WTC11 (cell line): ENCODE results near the gene TRMT44. TPM values are rescaled to one million over a fixed set of nuclear protein-coding genes. Genes with fewer than 3 reads are reported as not detected.

ENCODE experiments used
- ATAC-seq: fragments of 200-7000 bp; cut with Tn5 transposase; 2 replicates; pipeline ENCODE4 v1.10.0; 2021; ENCODE audit warnings: mild to moderate bottlenecking, moderate library complexity
- CTCF ChIA-PET: fragments of 300-600 bp; sonication (Branson Sonifier 250); formaldehyde crosslinking; loops from one replicate; lab custom pipeline; 2021; ENCODE audit warnings: antibody characterized with exemption; lab: Charles Lee
- POLR2A ChIA-PET: fragments of 350-600 bp; sonication (Branson Sonifier 250); formaldehyde crosslinking; loops from one replicate; lab custom pipeline; 2021; ENCODE audit warnings: antibody characterized with exemption; lab: Charles Lee
- DNase-seq: peaks from one replicate; pipeline ENCODE4 v3.0.0; 2021; ENCODE audit warnings: low spot score
- H3K27ac Mint-ChIP-seq: 2 replicates; pipeline ENCODE4 v1.8.0; 2021; ENCODE audit warnings: mixed read lengths
- H3K27me3 Mint-ChIP-seq: 2 replicates; pipeline ENCODE4 v1.8.0; 2021; ENCODE audit warnings: low read depth, mild to moderate bottlenecking, moderate library complexity, mixed read lengths
- H3K36me3 Mint-ChIP-seq: 2 replicates; pipeline ENCODE4 v1.8.0; 2021; ENCODE audit warnings: mixed read lengths
- H3K4me1 Mint-ChIP-seq: 2 replicates; pipeline ENCODE4 v1.8.0; 2022; ENCODE audit warnings: mixed read lengths
- H3K4me3 Mint-ChIP-seq: 2 replicates; pipeline ENCODE4 v1.8.0; 2021; ENCODE audit warnings: mild to moderate bottlenecking, moderate library complexity, mixed read lengths
- H3K9me3 Mint-ChIP-seq: 2 replicates; pipeline ENCODE4 v1.8.0; 2021; ENCODE audit warnings: mixed read lengths
- ETV6 ChIP-seq: sonication (generic); formaldehyde crosslinking; IDR thresholded peaks from 2 replicates; pipeline ENCODE4 v1.8.1; 2022; ENCODE audit warnings: mild to moderate bottlenecking, missing genetic modification reagents
- FOXJ3 ChIP-seq: sonication (generic); formaldehyde crosslinking; IDR thresholded peaks from 2 replicates; pipeline ENCODE4 v1.9.0; 2021; ENCODE audit warnings: missing genetic modification reagents, mild to moderate bottlenecking, borderline replicate concordance
- FOXP1 ChIP-seq: sonication (generic); formaldehyde crosslinking; IDR thresholded peaks from 2 replicates; pipeline ENCODE4 v1.8.0; 2022; ENCODE audit warnings: missing genetic modification reagents, mild to moderate bottlenecking, moderate library complexity, borderline replicate concordance
- GABPB1 ChIP-seq: sonication (generic); formaldehyde crosslinking; IDR thresholded peaks from 2 replicates; pipeline ENCODE4 v1.8.1; 2023; ENCODE audit warnings: mild to moderate bottlenecking, missing genetic modification reagents
- IRF2 ChIP-seq: sonication (generic); formaldehyde crosslinking; IDR thresholded peaks from 2 replicates; pipeline ENCODE4 v1.8.0; 2022; ENCODE audit warnings: low read depth, missing genetic modification reagents, borderline replicate concordance
- NR1H2 ChIP-seq: sonication (generic); formaldehyde crosslinking; IDR thresholded peaks from 2 replicates; pipeline ENCODE4 v1.9.0; 2021; ENCODE audit warnings: mild to moderate bottlenecking, moderate library complexity, missing genetic modification reagents
- NR3C1 ChIP-seq: sonication (generic); formaldehyde crosslinking; conservative IDR thresholded peaks from 2 replicates; pipeline ENCODE4 v1.8.1; 2023; ENCODE audit warnings: low read depth, mild to moderate bottlenecking, missing genetic modification reagents
- RORB ChIP-seq: fragments of 250-450 bp; sonication (Bioruptor Pico); IDR thresholded peaks from 2 replicates; pipeline ENCODE4 v1.9.0; 2021; ENCODE audit warnings: mild to moderate bottlenecking
- SOX15 ChIP-seq: fragments of 250-450 bp; sonication (Bioruptor Pico); IDR thresholded peaks from 2 replicates; pipeline ENCODE4 v1.9.0; 2021; ENCODE audit warnings: mild to moderate bottlenecking
- SP1 ChIP-seq: sonication (generic); formaldehyde crosslinking; conservative IDR thresholded peaks from 2 replicates; pipeline ENCODE4 v1.8.1; 2022; ENCODE audit warnings: missing genetic modification reagents
- TCF7 ChIP-seq: sonication (generic); formaldehyde crosslinking; IDR thresholded peaks from 2 replicates; pipeline ENCODE4 v1.8.0; 2022; ENCODE audit warnings: mild to moderate bottlenecking, low read depth, missing genetic modification reagents, moderate library complexity
- TP53 ChIP-seq: sonication (generic); formaldehyde crosslinking; IDR thresholded peaks from 2 replicates; pipeline ENCODE4 v1.8.1; 2023; ENCODE audit warnings: mild to moderate bottlenecking, missing genetic modification reagents
- ZNF138 ChIP-seq: sonication (generic); formaldehyde crosslinking; conservative IDR thresholded peaks from 2 replicates; pipeline ENCODE4 v1.8.1; 2022; ENCODE audit warnings: mild to moderate bottlenecking, moderate library complexity, missing genetic modification reagents
- ZNF263 ChIP-seq: sonication (generic); formaldehyde crosslinking; IDR thresholded peaks from 2 replicates; pipeline ENCODE4 v1.8.1; 2022; ENCODE audit warnings: low read depth, mild to moderate bottlenecking, moderate library complexity, missing genetic modification reagents
- total RNA-seq: library from RNA; stranded (reverse); gene quantifications from 3 replicates; pipeline ENCODE4 v1.2.3, GENCODE V29; 2021
- TF ChIP-seq, protein P1 (sequence below): fragments of 250-450 bp; sonication (Bioruptor Pico); conservative IDR thresholded peaks from 2 replicates; pipeline ENCODE4 v1.9.0; 2021; ENCODE audit warnings: mild to moderate bottlenecking
- TF ChIP-seq, protein P2 (sequence below): fragments of 250-450 bp; sonication (Bioruptor Pico); IDR thresholded peaks from 2 replicates; pipeline ENCODE4 v1.9.0; 2021; ENCODE audit warnings: moderate library complexity, mild to moderate bottlenecking, inconsistent platforms, borderline replicate concordance
- TF ChIP-seq, protein P3 (sequence below): sonication (generic); formaldehyde crosslinking; IDR thresholded peaks from 2 replicates; pipeline ENCODE4 v1.8.1; 2023; ENCODE audit warnings: mild to moderate bottlenecking, missing genetic modification reagents, borderline replicate concordance
- TF ChIP-seq, protein P4 (sequence below): fragments of 250-450 bp; sonication (Bioruptor Pico); IDR thresholded peaks from 2 replicates; pipeline ENCODE4 v1.9.0; 2021; ENCODE audit warnings: mild to moderate bottlenecking
- TF ChIP-seq, protein P5 (sequence below): sonication (generic); formaldehyde crosslinking; IDR thresholded peaks from 2 replicates; pipeline ENCODE4 v1.8.1; 2022; ENCODE audit warnings: missing genetic modification reagents, borderline replicate concordance
- TF ChIP-seq, protein P6 (sequence below): sonication (generic); formaldehyde crosslinking; IDR thresholded peaks from 2 replicates; pipeline ENCODE4 v1.8.1; 2023; ENCODE audit warnings: mild to moderate bottlenecking, missing genetic modification reagents
- TF ChIP-seq, protein P7 (sequence below): sonication (generic); formaldehyde crosslinking; IDR thresholded peaks from 2 replicates; pipeline ENCODE4 v1.8.1; 2023; ENCODE audit warnings: mild to moderate bottlenecking, missing genetic modification reagents, moderate library complexity

Gene TRMT44
- total RNA-seq, 1 experiment from 2014 or later: 28.4 TPM

DNA sequence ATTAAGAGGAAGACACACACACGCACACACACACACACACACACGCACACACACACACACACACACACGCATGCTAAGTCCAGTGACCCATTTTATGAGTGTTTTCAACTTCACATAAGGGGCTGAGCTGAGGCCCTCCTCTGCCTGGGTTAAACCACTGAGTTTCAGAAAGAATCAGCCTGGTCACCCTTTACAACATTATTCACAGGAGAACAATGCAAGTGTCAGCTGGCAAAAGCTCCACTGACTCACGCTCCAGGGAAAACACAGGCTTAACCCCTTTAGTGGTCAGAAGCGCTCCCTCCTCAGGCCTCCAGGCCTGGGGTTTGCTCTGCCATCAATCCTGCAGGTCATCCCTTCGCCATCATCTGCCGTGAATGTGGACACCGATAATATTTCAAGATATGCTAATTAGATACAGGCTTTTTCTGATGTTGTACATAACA, 47.0 kb upstream of the TRMT44 start (continued):
- TF ChIP-seq, protein P1, sequence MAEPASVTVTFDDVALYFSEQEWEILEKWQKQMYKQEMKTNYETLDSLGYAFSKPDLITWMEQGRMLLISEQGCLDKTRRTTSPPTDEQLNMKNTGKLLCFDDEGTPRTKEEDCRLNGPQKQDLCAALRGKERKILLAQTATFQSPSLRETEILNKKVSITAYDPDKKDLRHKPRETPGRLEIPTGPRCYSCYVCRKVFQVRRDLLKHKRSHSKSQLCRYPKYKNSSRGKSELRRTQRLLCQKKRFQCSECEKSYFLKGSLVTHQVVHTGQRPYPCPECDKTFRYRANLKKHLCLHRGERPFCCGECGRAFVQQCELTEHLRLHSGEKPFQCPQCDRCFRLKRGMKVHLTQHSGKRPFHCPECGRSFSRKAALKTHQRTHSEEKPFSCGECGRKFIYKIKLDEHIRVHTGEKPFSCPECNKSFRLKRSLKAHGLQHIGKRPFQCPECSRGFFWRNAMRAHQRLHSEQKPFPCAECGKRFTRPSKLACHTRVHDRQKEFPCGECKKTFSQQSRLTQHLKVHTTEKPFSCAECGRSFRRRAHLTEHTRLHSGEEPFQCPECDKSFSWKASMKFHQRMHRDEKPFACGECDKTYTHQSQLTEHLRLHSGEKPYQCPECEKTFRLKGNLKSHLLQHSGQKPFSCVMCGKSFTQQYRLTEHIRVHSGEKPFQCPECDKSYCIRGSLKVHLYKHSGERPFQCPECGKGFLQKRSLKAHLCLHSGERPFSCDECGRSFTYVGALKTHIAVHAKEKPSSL (CRISPR knock-in tag): no peak
- TF ChIP-seq ZNF263 (CRISPR knock-in tag) (no peak), SOX15 (CRISPR knock-in tag) (no peak), TCF7 (CRISPR knock-in tag) (no peak), FOXJ3 (CRISPR knock-in tag) (no peak)

DNA sequence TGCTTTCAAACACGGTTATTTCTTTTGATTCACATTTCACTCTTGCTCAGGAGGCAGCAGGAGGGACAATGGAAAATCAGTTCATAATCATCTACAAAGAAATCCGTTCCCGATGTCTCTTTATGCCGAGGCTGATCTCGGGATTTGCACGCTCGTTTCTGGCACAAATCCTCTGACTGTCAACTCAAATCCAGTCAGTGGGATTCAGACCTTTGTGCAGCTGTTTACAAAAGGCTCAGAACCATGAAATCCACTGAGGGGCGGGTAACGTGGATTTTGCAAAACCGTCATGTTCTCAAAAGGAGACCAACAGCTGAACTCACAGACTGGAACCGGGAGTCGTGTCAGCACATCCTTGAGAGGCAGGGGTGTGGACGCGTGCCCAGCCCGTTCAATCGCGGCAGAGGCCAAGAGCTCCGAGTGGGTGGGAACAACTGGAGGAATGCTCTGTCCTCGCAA, 46.5 kb upstream of the TRMT44 start:
- DNase-seq: no peak
- POLR2A ChIA-PET: no interaction called here
- no peak for TF ChIP-seq GABPB1
- no peak for TF ChIP-seq ZNF138 (CRISPR knock-in tag)
- no peak for TF ChIP-seq NR3C1 (CRISPR knock-in tag)
- no peak for TF ChIP-seq SP1
- no peak for TF ChIP-seq ETV6 (CRISPR knock-in tag)
- TF ChIP-seq, protein P2, sequence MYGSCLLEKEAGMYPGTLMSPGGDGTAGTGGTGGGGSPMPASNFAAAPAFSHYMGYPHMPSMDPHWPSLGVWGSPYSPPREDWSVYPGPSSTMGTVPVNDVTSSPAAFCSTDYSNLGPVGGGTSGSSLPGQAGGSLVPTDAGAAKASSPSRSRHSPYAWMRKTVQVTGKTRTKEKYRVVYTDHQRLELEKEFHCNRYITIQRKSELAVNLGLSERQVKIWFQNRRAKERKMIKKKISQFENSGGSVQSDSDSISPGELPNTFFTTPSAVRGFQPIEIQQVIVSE: no peak
- TF ChIP-seq, protein P3, sequence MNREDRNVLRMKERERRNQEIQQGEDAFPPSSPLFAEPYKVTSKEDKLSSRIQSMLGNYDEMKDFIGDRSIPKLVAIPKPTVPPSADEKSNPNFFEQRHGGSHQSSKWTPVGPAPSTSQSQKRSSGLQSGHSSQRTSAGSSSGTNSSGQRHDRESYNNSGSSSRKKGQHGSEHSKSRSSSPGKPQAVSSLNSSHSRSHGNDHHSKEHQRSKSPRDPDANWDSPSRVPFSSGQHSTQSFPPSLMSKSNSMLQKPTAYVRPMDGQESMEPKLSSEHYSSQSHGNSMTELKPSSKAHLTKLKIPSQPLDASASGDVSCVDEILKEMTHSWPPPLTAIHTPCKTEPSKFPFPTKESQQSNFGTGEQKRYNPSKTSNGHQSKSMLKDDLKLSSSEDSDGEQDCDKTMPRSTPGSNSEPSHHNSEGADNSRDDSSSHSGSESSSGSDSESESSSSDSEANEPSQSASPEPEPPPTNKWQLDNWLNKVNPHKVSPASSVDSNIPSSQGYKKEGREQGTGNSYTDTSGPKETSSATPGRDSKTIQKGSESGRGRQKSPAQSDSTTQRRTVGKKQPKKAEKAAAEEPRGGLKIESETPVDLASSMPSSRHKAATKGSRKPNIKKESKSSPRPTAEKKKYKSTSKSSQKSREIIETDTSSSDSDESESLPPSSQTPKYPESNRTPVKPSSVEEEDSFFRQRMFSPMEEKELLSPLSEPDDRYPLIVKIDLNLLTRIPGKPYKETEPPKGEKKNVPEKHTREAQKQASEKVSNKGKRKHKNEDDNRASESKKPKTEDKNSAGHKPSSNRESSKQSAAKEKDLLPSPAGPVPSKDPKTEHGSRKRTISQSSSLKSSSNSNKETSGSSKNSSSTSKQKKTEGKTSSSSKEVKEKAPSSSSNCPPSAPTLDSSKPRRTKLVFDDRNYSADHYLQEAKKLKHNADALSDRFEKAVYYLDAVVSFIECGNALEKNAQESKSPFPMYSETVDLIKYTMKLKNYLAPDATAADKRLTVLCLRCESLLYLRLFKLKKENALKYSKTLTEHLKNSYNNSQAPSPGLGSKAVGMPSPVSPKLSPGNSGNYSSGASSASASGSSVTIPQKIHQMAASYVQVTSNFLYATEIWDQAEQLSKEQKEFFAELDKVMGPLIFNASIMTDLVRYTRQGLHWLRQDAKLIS (CRISPR knock-in tag): no peak
- TF ChIP-seq, all 79 proteins: peak for 0
- Mint-ChIP-seq H3K36me3 (no peaks in the 10 kb centered on the region; the same call in 1 of the 2 replicates), H3K4me3 (no peak overlapping the region), H3K27ac (no peak overlapping the region), H3K4me1 (peaks cover 27% of the 10 kb centered on the region), H3K27me3 (no peaks in the 10 kb centered on the region), H3K9me3 (no peaks in the 10 kb centered on the region)
- CTCF ChIA-PET: interaction anchor here (0.8 to 1.7 kb wide), 3 partner anchors 9 to 74 kb away, joined by 3 to 5 read pairs (median 5); no protein-coding TSS in a partner anchor
- no peak for ATAC-seq

DNA sequence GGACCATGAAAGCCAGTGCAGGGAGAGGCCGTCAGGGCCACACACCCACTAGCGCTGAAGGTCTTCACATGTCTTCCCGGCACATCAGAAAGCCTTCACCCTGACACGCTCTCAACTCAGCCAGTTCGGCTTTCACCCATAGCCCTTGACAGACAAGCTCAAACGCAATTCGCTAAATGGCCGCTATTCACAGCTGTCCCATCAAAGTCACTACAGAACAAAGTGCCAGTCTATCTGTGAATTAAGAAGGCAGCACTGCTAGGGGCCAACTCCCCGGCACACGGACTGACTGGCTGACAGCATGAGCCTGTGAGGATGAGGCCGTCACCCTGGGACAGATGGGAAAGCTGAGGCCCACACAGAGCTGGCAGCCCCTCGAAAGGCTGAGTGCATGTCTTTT, 45.8 kb upstream of the TRMT44 start:
- no peak overlapping the region for H3K27ac Mint-ChIP-seq
- TF ChIP-seq FOXP1: no peak
- no peak for TF ChIP-seq RORB (CRISPR knock-in tag)
- TF ChIP-seq, protein P4, sequence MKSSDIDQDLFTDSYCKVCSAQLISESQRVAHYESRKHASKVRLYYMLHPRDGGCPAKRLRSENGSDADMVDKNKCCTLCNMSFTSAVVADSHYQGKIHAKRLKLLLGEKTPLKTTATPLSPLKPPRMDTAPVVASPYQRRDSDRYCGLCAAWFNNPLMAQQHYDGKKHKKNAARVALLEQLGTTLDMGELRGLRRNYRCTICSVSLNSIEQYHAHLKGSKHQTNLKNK (CRISPR knock-in tag): no peak
- no peak for TF ChIP-seq TP53 (CRISPR knock-in tag)
- TF ChIP-seq, protein P2: no peak
- TF ChIP-seq, protein P5, sequence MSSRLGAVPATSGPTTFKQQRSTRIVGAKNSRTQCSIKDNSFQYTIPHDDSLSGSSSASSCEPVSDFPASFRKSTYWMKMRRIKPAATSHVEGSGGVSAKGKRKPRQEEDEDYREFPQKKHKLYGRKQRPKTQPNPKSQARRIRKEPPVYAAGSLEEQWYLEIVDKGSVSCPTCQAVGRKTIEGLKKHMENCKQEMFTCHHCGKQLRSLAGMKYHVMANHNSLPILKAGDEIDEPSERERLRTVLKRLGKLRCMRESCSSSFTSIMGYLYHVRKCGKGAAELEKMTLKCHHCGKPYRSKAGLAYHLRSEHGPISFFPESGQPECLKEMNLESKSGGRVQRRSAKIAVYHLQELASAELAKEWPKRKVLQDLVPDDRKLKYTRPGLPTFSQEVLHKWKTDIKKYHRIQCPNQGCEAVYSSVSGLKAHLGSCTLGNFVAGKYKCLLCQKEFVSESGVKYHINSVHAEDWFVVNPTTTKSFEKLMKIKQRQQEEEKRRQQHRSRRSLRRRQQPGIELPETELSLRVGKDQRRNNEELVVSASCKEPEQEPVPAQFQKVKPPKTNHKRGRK (CRISPR knock-in tag): no peak
- TF ChIP-seq IRF2 (CRISPR knock-in tag): no peak
- no peak for TF ChIP-seq ETV6 (CRISPR knock-in tag)
- TF ChIP-seq, protein P6, sequence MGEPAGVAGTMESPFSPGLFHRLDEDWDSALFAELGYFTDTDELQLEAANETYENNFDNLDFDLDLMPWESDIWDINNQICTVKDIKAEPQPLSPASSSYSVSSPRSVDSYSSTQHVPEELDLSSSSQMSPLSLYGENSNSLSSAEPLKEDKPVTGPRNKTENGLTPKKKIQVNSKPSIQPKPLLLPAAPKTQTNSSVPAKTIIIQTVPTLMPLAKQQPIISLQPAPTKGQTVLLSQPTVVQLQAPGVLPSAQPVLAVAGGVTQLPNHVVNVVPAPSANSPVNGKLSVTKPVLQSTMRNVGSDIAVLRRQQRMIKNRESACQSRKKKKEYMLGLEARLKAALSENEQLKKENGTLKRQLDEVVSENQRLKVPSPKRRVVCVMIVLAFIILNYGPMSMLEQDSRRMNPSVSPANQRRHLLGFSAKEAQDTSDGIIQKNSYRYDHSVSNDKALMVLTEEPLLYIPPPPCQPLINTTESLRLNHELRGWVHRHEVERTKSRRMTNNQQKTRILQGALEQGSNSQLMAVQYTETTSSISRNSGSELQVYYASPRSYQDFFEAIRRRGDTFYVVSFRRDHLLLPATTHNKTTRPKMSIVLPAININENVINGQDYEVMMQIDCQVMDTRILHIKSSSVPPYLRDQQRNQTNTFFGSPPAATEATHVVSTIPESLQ (CRISPR knock-in tag): no peak
- TF ChIP-seq, protein P7, sequence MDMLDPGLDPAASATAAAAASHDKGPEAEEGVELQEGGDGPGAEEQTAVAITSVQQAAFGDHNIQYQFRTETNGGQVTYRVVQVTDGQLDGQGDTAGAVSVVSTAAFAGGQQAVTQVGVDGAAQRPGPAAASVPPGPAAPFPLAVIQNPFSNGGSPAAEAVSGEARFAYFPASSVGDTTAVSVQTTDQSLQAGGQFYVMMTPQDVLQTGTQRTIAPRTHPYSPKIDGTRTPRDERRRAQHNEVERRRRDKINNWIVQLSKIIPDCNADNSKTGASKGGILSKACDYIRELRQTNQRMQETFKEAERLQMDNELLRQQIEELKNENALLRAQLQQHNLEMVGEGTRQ (CRISPR knock-in tag): no peak
- TF ChIP-seq NR1H2 (CRISPR knock-in tag): no peak

More for the DNA sequence above, 45.8 kb upstream of the TRMT44 start:
- Mint-ChIP-seq H3K4me3 (no peak overlapping the region), H3K36me3 (no peaks in the 10 kb centered on the region; the same call in 1 of the 2 replicates), H3K27me3 (no peaks in the 10 kb centered on the region), H3K4me1 (peaks cover 27% of the 10 kb centered on the region), H3K9me3 (no peaks in the 10 kb centered on the region)
- no peak for DNase-seq
- CTCF ChIA-PET: interaction anchor here (1.2 to 1.7 kb wide), 2 partner anchors 16 to 74 kb away, joined by 5 read pairs; no protein-coding TSS in a partner anchor
- POLR2A ChIA-PET: no interaction called here
- no peak for ATAC-seq
